Fibroblast of peridontal ligament (primary cell): ENCODE data around the gene CLEC14A.

Experiments
- DNase-seq: peaks from one replicate; pipeline ENCODE4 v3.0.0-alpha.2; 2010; ENCODE audit errors: extremely low read depth

CLEC14A gene

DNA sequence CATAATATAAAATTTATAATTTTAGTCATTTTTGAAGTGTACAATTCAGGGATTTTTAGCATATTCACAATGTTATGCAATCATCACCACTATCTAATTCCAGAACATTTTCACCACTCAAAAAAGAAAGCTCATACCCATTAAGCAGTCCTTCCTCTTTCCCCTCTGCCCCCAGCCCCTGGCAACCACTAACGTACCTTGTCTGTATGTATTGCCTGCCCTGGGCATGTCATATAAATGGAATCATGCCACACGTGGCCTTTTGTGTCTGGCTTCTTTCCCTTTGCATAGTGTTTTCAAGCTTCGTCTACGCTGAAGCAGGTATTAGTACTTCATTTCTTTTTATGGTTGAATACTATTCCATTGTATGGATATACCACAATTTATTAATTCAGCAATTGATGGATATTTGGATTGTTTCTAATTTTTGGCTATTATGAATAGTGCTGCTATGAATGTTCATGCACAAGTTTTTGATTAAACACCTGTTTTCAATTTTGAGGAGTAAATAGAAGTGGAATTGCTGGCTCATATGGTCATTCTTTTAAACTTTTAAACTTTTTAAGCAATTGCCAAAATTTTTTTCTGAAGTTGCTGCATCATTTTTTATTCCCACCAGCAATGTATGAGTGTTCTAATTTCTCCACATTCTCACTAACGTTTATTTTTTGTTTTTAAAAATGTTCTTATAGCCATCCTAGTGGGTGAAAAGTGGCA is 49.8 kb downstream of the CLEC14A start:
- DNase-seq, result no peak

DNA sequence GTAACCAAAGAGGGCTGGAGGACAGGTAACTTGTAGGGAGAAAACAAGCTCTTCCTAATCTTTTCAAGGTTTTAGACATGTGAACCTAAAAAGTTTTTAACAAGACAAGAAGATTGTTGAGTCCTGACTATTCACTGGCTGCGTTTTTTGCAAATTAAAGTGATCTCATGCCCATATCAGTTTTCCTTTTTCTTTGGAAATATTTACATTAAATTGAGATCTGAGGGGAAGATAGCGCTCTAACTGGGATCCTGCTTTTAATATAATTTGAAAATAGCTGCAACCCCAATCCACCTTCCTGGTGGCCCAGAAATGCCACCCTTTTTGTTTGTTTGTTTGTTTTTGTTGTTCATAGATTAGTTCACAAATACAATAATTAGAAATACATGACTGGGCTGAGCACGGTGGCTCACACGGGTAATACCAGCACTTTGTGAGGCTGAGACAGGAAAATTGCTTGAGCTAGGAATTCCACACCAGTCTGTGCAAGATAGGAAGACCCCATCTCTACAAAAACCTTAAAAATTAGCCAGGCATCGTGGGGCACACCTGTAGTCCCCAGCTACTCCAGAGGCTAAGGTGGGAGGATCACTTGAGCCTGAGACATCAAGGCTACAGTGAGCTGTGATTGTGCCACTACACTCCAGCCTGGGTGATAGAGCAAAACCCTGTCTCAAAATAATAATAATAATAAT is 50.6 kb downstream of the CLEC14A start:
- no peak for DNase-seq

- DNase-seq, result no peak
Measured at GRCh38 chr14:38204719-38205115, 51.2 kb downstream of the CLEC14A start.
